Activated CD4-positive, alpha-beta T cell treated with anti-CD3 and anti-CD28 coated beads, Interleukin-2, amount 50 U/mL, for 48 hours (primary cell): Measurements from ENCODE around the gene KCNK5.

Experiments used
- DNase-seq, 2 experiments: peaks; one replicate each; pipeline ENCODE4 v3.0.0-alpha.2; 2020

Gene KCNK5

DNA sequence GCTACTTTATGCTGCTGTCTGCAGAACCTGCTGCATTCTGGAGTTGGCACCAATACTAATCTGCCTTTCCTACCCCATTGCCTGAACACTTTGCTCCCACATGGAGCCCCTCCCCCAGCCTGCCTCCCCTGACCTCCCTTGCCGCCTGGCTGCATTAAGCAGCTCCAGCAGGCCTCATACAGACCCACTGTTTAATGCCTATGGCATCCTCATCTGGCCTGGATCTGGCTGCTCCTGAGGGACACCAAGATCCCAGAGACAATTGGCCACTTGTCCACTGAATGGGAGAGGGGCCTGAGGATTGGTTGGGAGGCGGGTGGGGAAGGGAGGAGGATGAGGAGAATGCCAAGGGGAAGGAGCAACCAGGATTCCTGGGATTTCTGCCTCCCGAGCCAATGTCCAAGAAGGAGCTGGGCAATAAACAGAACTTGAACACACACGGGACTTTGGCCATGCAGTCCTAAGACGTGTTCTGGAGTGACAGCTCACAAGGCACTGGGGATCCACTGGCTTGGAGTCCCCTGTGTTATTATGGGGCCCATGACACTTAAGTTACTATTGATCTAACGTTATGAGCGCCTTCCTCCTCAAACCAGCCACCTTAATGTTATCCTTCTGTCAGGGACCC, 10.4 kb upstream of the KCNK5 start:
- no peak for DNase-seq

DNA sequence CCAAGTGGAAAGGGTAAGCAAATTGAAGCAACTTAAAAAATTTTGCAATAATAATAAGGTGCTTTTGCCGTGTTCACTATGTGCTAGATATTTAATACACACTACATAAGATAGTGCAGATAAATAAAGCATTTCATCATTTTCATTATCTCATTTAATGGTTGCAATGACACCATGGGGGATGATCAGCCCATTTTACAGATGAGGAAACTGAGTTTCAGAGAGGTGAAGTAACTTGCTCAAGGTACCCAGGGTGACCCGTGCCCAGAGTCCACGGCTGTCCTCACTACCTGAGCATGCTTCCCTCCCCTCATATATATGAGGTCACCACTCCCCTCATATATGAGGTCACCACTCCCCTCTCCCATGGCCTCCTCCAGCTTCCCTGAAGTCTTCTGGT, 7.5 kb upstream of the KCNK5 start:
- no peak for DNase-seq

DNA sequence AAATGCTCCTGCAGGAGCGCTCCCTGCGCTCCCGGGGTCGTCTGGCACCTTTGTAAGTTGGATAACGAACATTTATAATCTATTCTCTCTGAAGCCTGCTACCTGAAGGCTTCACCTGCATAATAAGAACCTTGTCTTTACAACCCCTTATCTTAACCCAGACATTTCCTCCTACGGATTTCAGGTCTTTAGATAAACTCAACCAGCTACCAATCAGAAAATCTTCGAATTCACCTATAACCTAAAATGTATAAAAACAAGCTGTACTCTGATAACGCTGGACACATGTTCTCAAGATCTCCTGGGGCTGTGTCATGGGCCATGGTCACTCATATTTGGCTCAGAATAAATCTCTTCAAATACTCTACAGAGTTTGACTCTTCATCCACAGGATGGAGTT, 4.1 kb upstream of the KCNK5 start:
- DNase-seq: no peak

DNA sequence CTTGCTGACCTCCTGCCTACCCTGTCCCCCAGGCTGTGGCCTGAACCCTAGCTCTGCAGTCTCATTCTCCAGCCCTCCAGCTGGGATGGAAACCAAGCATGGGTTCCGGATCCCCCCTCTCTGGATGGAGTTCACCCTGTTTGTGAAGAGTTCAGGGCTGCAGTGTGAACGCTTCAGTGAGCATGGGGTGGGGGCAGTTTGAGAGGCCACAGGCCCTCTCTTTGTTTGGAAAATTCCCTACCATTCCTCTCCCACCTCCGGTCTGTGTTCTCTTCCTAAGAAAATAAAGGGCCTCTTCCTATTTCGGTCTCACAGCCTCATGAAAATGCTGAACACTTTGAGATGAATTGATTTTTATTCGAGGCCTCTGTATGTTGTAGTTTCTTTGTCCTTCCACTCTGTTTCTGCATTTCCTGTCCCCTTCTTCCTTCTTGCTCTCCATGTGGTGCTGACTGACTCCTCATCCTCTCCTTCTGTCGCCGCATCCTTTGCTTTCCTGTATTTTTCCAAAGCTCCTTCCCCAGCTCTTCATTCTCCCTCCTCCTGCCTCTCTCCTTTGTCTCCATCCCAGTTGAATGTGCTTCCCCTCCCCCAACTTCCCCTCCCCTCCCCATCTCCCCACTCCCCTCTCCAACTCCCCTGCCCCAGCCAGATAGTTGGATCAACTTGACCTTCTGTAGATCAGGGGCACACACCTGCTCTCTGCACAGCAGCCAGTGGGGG, 2.4 kb upstream of the KCNK5 start:
- DNase-seq: no peak

DNA sequence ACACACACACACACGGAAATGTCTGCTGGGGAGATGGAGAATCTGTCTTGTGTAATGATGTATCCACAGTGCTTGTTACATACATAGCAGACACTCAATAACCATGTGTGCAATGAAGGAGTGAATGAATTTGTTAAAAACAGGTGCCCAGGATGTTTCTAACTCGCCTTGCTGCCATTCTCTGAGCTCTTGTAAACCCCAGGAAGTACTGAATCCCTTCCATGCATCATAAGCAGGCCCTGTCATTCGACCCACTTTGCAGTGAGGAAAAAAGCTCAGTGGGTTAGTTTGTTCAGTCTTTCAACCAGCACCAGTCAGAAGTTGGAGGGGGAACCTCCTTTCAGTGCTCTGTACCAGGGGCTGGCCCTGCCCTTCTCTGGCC, 1.4 kb upstream of the KCNK5 start:
- DNase-seq: no peak

DNA sequence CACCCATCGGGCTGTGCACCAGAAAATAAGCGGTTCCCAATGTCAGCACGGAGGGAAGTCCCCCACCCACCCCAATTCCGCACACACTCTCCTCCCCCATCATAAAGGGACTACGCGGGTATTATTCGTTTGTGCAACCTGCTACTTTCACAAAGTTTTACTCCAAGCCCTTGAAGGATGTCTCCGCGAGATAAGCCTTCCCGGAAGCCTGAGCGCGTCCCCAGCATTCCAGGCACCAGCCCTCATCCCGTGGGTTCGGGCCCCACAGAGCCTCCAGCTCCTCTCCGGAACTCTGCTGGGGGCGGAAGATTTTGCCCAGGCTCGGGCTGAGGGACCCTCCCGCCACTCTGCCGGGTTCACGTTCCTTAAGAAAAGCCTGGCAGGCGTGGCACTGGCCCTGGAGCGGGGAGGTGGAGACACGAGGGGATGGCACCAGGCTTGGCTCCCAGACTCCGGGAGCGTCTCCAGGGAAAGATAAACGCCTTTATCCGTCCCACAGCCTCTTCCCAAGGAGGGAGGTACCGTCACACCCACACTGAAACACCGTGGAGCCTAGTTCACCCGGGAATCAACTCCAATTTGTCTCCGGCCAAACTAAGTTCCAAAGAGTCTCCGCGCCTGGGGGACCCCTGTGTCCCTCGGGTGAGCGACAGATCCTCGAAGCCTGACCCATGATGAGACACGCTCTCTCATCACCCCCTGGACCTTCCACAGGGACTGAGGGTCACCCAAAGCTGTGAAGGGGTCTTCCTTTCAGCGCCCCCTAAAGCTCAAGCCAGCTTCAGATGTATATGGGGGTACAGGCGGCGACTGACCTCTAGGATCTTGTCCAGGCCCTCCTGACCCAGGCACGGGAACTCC, 934 bp downstream of the KCNK5 start:
- peak; percentile 63 to 71 for DNase-seq

DNA sequence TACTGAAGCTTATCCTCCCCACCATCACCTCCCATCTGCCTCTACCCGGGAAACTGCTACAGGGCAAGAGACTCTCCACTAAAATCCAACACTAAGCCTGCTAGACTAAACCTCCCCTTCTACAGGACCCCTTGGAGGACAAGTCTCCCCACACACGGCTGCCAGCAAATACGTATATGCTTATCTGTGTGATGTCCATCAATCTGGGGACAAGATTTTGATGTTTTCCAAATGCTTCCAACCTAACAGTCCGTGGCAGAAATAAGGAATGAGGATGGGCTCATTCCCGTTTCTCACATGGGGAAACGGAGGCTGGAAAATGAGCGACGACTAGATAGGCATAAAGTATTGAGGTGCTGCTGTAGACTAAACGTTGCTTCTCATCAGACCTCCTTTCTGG, 1.8 kb downstream of the KCNK5 start:
- DNase-seq: no peak

DNA sequence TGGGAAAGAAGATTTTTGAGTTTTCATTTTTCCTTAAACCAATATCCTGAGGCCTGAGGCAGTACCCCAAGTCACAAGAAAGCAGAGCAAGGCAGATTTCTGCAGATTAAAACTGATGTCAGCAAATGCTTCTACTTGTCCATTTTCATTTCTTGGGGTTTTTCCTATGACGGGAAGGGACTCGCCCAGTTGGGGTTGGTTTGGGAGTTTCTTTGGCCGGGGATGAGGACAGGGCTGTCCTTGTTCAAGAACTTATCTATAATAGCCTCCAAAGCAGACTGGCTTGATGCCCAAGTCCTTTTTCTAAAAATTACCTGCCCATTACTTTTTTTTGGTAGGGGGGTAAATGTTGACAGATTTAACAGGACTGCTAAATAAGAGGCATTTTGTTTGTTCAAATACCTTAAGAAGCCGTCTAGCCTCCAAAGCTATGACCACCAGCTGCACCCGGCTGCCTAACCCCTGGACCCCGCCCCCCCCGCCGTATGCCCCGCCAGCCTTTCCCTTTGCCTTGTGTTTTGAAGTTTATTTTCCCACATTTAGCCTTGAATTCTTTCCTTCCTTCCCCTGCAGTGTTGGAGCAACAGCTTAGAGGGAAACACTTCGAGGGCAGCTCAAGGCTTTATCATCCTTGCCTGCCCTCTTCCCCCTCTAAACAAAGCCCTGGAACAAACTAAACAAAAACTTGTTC, 2.5 kb downstream of the KCNK5 start:
- DNase-seq: no peak

DNA sequence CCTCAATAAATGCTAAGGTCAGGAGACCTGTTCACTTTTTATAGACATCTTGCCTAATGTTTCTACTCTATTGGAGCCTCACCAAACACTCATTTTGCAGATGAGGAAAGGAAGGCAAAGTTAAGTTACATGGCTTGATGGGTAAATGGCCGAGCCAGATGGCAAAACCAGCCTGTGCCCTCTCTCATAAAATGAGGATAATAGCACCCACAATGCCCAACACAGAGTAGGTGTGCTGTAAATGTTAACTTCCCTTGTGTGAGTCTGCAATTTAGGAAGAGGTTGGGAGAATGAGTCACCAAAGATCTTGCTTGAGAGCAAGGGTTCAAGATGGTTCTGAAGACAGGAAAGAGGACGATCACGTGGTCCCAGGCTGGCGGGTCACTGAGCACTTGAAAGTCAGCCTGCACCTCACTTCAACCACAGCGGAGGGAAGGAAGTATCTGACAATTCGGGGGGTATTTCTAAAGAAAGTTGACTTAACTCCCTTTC, 3.3 kb downstream of the KCNK5 start:
- peak; percentile 47 to 66 for DNase-seq

DNA sequence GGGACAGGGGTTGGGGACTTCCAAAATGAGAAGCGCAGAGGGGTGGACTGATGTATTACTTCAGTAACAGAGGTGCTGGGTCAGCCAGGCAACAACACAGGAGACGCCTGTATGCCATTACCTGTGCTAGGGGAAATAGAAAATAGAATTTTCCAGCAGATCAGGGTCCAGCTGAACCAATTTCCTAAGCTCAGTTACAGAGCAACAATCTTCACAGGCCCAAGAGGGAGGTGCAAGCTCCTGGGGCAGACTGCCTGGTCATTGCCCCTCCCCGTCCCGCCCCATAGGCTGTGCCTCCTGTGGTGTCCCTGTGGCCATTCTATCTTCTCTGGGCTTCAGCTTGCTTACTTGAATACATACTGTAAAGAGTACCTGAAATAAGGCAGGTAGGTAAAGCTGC, 3.7 kb downstream of the KCNK5 start:
- DNase-seq: peak in 1 of 2 experiments; percentile 12

DNA sequence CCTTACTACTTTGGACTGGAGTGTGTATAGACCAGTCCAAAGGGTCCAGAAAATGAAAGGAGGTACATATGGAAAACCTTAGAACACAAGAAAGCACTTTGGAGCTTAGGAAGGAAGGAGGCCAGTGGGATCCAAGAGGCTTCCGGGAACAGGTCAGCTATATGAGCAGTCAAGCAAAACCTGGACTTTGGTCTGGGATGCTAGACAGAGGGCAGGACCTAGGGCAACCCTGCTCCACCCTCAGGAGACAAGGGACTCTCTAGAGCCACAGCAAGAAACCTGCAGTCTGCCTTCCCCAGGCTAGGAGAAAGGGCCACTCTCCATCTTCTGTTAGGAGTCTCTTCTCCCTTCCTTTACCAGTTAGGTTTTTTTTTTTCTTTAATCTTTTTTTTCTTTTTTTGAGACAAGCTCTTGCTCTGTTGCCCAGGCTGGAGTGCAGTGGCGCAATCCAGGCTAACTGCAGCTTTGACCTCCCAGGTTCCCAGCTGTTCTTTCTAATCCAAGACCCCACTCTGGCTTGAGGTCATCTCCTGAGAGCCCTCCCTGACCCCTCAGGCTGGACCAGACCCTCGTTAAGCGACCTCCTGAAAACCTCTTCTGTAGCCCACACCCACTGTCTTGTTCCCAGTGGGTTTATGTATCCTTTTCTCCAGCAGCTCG, 4.6 kb downstream of the KCNK5 start:
- DNase-seq: no peak

DNA sequence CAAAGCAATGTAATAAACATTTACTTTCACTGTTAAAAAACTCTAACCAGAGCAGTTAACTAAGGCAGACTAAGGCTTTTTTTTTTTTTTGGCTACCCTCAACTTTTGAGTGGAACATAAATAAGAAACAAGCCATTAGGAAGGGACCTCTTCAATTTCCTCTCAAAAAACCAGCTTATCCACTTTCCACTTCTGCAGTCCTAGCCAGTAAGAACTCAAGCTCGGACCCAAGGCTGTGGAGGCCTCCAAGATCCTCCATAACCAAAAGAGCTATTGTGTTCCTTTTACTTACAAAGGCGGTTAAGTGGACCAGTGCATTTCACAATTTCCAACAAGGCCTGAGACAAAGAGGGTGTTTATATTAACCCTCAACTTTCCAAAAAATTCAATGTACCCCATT, 5.3 kb downstream of the KCNK5 start:
- no peak for DNase-seq

DNA sequence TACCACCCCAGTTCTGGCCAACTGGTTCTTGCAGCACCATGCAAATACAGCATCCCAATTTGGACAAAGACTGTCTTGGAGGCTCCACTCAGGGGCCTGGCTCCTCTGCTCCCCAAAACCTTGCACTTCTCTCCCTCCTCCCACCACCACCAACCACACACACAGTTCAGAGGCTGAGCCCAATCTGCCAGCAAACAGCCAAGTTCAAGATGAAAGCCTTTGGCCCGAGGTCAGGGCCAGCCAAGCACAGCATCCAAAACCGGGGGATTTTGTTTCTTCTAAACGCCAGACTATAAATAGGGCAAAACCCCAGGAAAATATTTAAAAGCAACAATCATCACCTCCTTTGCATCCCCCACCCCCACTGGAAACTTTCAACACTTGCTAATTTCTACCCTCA, 5.7 kb downstream of the KCNK5 start:
- DNase-seq: no peak

DNA sequence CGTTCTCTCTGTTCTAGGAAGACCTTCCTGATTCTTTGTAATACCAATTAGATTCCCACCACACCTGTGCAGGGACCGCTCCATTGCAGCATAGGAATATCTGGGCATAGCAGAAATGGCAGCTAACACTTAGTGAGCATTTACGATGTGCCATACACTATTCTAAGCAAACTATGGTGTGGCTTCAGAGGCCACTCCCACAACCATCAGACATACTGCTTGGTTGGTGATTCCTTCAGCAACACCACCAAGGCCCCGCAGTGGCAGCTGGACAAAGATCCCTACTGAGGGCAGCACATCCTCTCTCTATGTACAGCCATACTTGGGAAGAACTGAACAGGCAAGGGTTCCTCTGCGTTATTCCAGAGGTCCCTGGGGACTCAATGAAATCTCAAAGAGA, 6.2 kb downstream of the KCNK5 start:
- no peak for DNase-seq

DNA sequence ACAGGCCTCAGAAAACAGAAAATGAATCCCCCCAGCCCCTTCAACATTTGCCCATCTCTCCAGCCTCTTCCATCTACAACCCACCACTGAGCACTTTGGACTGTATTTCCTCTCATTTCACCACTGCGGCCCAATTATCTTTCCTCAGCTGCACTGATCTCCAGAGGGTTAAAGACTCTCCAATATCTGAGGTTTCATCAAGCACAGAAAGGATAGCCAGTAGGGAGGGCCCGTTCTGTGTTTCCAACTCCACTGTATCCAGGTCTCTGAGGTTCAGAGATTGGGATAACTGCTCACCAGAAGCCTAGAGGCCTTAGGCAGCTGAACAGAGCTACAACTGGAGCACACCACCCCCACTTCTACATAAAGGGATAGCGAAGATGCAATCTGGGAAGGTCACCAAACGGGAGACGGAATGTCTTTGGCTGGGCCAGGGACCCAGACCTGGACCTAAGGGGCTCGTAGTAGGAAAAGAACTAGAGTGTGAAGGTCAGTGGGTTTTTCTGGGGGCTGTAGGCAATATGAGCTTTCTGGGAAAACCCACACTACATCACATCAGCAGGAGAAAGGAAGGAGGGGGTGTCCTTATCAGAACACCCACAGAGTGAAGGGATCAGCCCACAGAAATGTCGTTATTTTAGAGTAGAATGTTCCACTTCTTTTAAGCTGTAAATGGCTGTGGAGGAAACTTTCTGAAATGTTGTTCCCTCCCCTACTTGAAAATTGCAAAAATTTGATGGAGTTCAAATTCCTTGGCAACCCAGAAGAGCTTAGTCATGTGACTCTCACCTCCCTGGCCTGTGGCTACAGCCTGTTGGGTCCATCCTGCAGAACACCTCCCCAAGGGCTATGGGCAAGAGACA, 7.3 kb downstream of the KCNK5 start:
- DNase-seq: no peak

DNA sequence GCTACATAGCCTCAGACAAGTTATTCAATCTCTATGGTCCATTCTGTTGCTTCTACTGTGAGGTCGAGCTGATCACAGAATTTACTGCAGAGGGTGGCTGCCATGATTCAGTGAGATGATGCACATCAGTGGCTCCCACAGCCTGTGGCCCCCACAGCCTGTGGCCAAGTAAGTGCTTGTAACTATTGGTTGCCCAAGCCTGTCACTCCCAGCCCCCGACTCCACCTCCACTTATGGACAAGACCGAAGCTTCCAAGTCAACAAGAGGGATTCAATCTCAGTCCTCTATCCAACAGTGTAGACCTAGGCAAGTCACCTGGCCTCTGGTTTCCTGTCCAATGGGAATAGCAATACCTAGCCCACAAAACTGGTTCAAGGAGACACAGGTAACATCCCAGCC, 8.2 kb downstream of the KCNK5 start:
- DNase-seq: no peak

DNA sequence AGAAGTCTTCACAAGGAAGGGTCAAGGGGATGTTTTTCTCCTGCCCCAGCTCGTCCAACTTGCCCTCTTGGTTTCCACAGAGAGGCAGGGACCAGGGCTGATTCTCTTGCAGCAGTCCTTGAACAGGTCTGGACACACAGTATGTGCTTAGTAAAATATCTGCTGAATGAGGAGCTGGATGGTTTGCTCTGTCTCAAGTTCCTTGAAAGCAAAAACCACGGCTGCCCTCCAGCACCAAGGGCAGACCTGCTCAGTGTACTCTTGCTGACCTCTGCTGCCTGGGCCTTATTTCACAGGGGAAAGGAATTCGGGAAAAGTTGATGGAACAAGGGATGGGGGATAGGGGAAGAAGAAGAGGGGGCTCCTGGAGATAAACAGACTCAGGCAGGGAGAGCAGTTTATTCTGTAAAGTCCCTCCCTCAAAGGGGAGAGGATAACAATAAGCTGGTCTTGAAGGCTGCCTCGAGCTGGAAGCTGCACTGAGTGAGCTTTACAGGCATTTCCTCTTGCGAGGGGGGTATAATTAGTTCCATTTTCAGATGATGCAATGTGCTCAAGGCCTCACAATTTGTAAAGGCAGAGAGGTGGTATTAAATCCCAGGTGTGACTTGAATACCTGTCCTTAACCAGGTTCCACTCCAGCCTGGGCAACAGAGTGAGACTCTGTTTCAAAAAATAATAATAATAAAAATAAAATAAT, 10.3 kb downstream of the KCNK5 start:
- DNase-seq: no peak

DNA sequence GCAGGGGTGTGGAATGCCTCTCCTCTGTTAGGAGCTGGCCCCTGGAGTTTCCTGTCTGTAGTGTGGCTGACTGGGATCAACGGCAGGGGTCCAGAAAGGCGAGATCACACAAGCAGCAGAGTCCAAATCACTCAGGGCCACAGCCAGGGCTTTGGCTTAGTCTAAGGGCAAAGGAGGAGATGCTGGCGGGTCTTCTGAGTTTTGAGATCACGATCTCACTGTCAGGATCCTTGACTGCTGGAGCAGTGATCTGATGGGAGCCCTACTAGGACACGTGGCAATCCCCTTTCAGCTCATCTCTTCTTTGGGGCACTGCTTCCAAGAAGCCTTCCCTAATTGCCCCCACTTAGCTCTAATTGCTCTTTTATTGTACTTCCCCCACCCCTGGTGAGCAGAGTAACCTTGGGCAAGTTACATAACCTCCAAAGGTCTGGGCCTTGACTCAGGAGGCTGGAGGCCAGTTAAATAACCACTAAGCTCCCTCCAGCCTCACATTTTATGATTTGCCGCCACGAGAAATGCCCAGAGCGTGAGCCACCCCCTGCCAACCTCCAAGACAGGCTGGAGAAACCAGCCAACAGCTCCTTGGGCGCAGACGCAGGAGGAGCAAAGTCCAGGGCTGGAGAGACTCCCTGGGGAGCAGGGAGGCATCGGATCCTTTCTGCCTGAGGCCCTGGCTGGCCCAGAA, 12.0 kb downstream of the KCNK5 start:
- DNase-seq: no peak

DNA sequence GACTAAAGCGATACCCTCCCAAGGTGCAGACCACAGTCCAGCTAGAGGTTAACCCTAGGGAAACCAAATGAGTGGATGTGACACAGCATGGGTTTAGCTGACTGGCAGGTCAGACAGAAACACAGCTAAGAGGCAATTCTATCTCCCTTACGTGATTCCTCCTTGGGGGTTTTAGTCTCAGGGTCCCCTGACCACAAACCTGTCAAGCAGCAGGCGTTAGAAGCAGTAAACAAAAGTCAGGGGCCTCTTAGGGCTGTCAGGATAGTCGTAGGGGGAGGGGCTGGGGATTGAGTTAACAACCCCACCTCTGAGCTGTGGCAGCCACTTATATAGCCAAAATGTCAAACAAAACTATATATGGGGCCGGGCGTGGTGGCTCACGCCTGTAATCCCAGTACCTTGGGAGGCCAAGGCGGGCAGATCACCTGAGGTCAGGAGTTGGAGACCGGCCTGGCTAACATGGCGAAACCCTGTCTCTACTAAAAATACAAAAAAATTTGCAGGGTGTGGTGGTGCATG, 13.6 kb downstream of the KCNK5 start:
- no peak for DNase-seq
